Measurements from ENCODE around the gene PTPRD.
A peak's percentile ranks its signal among the peaks of the same experiment; 100 is the strongest.

The PTPRD gene

DNA sequence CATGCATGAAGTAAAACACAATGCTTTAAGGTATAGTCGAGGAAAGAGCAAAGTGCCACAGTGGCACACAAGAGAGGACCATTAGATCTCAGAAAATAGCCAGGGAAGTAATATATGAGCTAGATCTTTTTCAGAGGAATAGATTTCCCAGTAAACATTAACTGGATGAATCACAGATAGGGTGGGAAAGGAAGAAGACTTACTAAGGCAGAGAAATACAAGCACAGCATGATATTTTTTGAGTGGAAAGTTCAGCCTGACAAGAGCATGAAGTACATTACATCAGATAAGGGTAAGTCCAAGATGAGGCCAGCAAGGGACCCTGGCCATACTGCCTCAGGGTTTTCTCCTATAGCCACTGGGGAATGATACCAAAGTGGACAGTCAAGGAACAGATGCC, 2008.6 kb downstream of the PTPRD start:
- Histone ChIP-seq H3K4me3 (ENCODE audit: low read depth, low read length) (no peak overlapping the region), H3K79me2 (ENCODE audit: control insufficient read depth, insufficient read depth, low read length, poor library complexity) (no peaks in the 10 kb centered on the region), H3K4ac (ENCODE audit: low read depth, low read length) (no peak overlapping the region), H3K27ac (ENCODE audit: low read depth, low read length) (no peak overlapping the region), H3K27me3 (ENCODE audit: insufficient read depth, low read length) (no peaks in the 10 kb centered on the region), H3K18ac (ENCODE audit: low read length) (no peak overlapping the region), H3K9me3 (ENCODE audit: insufficient read depth, low read depth, low read length) (peaks cover 2% of the 10 kb centered on the region), H2AK5ac (ENCODE audit: low read length) (no peak overlapping the region), H3K4me1 (ENCODE audit: control insufficient read depth in 1 of 2, insufficient read depth in 2 of 2, low read length in 2 of 2) (no peaks in the 10 kb centered on the region), H3K9ac (ENCODE audit: low read length) (no peak overlapping the region), H2BK120ac (ENCODE audit: insufficient read depth, low read length, poor library complexity) (no peak overlapping the region), H2BK12ac (ENCODE audit: low read length) (no peak overlapping the region), H2AFZ (ENCODE audit: insufficient read depth, low read length, poor library complexity) (no peak overlapping the region), H3K4me2 (ENCODE audit: low read length) (no peak overlapping the region), H3K14ac (ENCODE audit: low read length) (no peak overlapping the region), H3K23ac (ENCODE audit: low read length) (no peak overlapping the region), H4K91ac (ENCODE audit: low read depth, low read length) (no peak overlapping the region), H4K12ac (ENCODE audit: low read depth, low read length) (no peak overlapping the region), H2BK5ac (ENCODE audit: low read depth, low read length, poor library complexity) (no peak overlapping the region), H3K79me1 (ENCODE audit: low read length) (no peaks in the 10 kb centered on the region), H3K36me3 (ENCODE audit: control insufficient read depth in 1 of 2, insufficient read depth in 2 of 2, low read length in 2 of 2) (no peaks in the 10 kb centered on the region), H4K8ac (ENCODE audit: low read depth, low read length) (no peak overlapping the region)
- DNase-seq = no peak
- WGBS (ENCODE audit: extremely low coverage, insufficient coverage, insufficient read length) = no CpG with 5 or more reads among the region's 1 CpG

DNA sequence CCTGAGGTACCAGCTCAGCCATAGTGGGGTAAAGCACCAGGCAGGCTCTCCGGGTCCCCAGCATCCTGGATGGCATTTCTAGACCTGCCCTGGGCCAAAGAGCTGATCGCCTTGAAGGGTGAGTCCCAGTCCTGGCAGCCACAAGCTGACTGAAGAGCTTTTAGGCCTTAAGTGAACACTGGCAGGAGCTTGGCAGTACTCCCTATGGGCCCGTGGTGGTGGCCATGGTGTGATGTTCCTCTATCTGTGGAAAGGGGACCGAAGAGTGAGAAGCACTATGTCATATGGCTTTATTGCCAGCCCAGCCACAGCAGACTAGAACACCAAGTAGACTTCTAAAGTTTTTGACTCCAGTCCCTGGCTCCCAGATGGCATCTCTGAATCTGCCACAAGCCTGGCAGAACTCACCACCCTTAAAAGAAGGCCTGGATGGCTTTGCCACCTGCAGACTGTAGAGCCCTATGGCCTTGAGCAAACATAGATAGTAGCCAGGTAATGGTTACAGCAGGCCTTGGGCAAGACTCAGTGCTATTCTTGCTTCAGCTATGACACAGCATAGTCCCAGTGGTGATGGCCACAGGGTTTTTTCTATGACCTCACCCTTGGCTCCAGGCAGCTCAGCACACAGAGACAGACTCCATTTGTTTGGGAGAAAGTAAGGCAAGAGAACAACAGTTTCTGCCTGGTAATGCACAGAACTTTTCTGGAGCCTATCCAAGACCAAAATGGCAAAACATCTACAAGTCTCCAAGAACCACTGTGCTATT, 2011.7 kb downstream of the PTPRD start:
- Histone ChIP-seq H3K79me2 (ENCODE audit: control insufficient read depth, insufficient read depth, low read length, poor library complexity) (no peaks in the 10 kb centered on the region), H3K4me3 (ENCODE audit: low read depth, low read length) (no peak overlapping the region), H3K9ac (ENCODE audit: low read length) (no peak overlapping the region), H3K27me3 (ENCODE audit: insufficient read depth, low read length) (no peaks in the 10 kb centered on the region), H3K4ac (ENCODE audit: low read depth, low read length) (no peak overlapping the region), H3K36me3 (ENCODE audit: control insufficient read depth in 1 of 2, insufficient read depth in 2 of 2, low read length in 2 of 2) (no peaks in the 10 kb centered on the region), H3K4me2 (ENCODE audit: low read length) (no peak overlapping the region), H2AK5ac (ENCODE audit: low read length) (no peak overlapping the region), H2AFZ (ENCODE audit: insufficient read depth, low read length, poor library complexity) (no peak overlapping the region), H3K79me1 (ENCODE audit: low read length) (no peaks in the 10 kb centered on the region), H3K18ac (ENCODE audit: low read length) (no peak overlapping the region), H2BK120ac (ENCODE audit: insufficient read depth, low read length, poor library complexity) (no peak overlapping the region), H4K91ac (ENCODE audit: low read depth, low read length) (no peak overlapping the region), H3K4me1 (ENCODE audit: control insufficient read depth in 1 of 2, insufficient read depth in 2 of 2, low read length in 2 of 2) (no peaks in the 10 kb centered on the region), H4K12ac (ENCODE audit: low read depth, low read length) (no peak overlapping the region), H2BK12ac (ENCODE audit: low read length) (no peak overlapping the region), H3K14ac (ENCODE audit: low read length) (no peak overlapping the region), H3K23ac (ENCODE audit: low read length) (no peak overlapping the region), H4K8ac (ENCODE audit: low read depth, low read length) (no peak overlapping the region), H3K27ac (ENCODE audit: low read depth, low read length) (no peak overlapping the region), H3K9me3 (ENCODE audit: insufficient read depth, low read depth, low read length) (peaks cover 2% of the 10 kb centered on the region), H2BK5ac (ENCODE audit: low read depth, low read length, poor library complexity) (no peak overlapping the region)
- no CpG with 5 or more reads among the region's 4 CpGs for WGBS (ENCODE audit: extremely low coverage, insufficient coverage, insufficient read length)
- no peak for DNase-seq

DNA sequence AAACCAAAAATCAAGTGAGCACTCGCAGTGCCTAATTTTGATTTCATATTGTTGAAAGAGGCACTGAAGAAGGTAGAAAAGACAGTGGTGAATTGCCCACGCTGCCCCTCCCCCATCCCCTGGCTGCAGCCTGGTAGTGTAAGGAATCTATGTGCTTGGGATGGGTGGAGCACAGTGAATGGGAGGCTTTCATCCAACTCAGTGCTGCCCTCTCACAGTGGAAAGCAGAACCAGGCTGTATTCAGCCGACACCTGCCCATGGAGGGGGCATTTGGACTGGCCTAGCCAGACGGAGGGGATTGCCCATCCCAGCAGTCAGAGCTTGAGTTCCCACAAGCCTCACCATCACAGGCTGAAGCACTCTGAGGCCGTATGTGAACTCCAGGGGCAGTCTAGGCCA, 2012.9 kb downstream of the PTPRD start:
- Histone ChIP-seq H3K4me2 (ENCODE audit: low read length) (no peak overlapping the region), H2BK120ac (ENCODE audit: insufficient read depth, low read length, poor library complexity) (no peak overlapping the region), H2AK5ac (ENCODE audit: low read length) (no peak overlapping the region), H3K14ac (ENCODE audit: low read length) (no peak overlapping the region), H3K79me1 (ENCODE audit: low read length) (no peaks in the 10 kb centered on the region), H4K12ac (ENCODE audit: low read depth, low read length) (no peak overlapping the region), H2BK12ac (ENCODE audit: low read length) (no peak overlapping the region), H2BK5ac (ENCODE audit: low read depth, low read length, poor library complexity) (no peak overlapping the region), H4K8ac (ENCODE audit: low read depth, low read length) (no peak overlapping the region), H3K36me3 (ENCODE audit: control insufficient read depth in 1 of 2, insufficient read depth in 2 of 2, low read length in 2 of 2) (no peaks in the 10 kb centered on the region), H3K4me3 (ENCODE audit: low read depth, low read length) (peak overlapping the region; percentile 13), H2AFZ (ENCODE audit: insufficient read depth, low read length, poor library complexity) (no peak overlapping the region), H4K91ac (ENCODE audit: low read depth, low read length) (no peak overlapping the region), H3K4me1 (ENCODE audit: control insufficient read depth in 1 of 2, insufficient read depth in 2 of 2, low read length in 2 of 2) (no peaks in the 10 kb centered on the region), H3K9ac (ENCODE audit: low read length) (peak overlapping the region; percentile 33), H3K18ac (ENCODE audit: low read length) (no peak overlapping the region), H3K23ac (ENCODE audit: low read length) (no peak overlapping the region), H3K9me3 (ENCODE audit: insufficient read depth, low read depth, low read length) (peaks cover 2% of the 10 kb centered on the region), H3K27ac (ENCODE audit: low read depth, low read length) (no peak overlapping the region), H3K4ac (ENCODE audit: low read depth, low read length) (no peak overlapping the region), H3K27me3 (ENCODE audit: insufficient read depth, low read length) (no peaks in the 10 kb centered on the region), H3K79me2 (ENCODE audit: control insufficient read depth, insufficient read depth, low read length, poor library complexity) (no peaks in the 10 kb centered on the region)
- no CpG with 5 or more reads among the region's 5 CpGs for WGBS (ENCODE audit: extremely low coverage, insufficient coverage, insufficient read length)
- no peak for DNase-seq

DNA sequence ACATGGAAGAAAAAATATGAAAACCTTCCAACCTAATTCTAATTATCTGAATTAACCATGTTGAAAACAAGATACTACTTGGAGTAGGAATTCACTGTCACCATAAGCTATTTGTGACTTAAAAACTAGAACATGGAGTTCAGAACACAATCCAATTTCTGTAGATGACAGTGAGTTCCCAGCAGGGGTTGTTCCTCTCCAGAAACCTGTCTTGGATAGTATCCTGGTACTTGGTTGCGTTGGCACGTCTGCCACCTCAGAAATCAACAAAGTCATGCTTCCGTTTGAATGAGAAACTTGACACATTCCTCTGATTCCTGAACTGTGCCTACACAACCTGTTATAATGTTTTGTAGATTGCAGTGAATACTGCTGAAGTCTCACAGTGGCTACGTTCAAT, 2023.3 kb downstream of the PTPRD start:
- Histone ChIP-seq H4K91ac (ENCODE audit: low read depth, low read length) (no peak overlapping the region), H3K79me2 (ENCODE audit: control insufficient read depth, insufficient read depth, low read length, poor library complexity) (no peaks in the 10 kb centered on the region), H3K4me1 (ENCODE audit: control insufficient read depth in 1 of 2, insufficient read depth in 2 of 2, low read length in 2 of 2) (no peaks in the 10 kb centered on the region), H3K9ac (ENCODE audit: low read length) (no peak overlapping the region), H3K36me3 (ENCODE audit: control insufficient read depth in 1 of 2, insufficient read depth in 2 of 2, low read length in 2 of 2) (peaks cover 0 to 1% of the 10 kb centered on the region in 2 experiments), H2AFZ (ENCODE audit: insufficient read depth, low read length, poor library complexity) (no peak overlapping the region), H3K14ac (ENCODE audit: low read length) (no peak overlapping the region), H3K23ac (ENCODE audit: low read length) (no peak overlapping the region), H4K12ac (ENCODE audit: low read depth, low read length) (no peak overlapping the region), H2BK5ac (ENCODE audit: low read depth, low read length, poor library complexity) (no peak overlapping the region), H3K4ac (ENCODE audit: low read depth, low read length) (no peak overlapping the region), H3K9me3 (ENCODE audit: insufficient read depth, low read depth, low read length) (no peaks in the 10 kb centered on the region), H3K18ac (ENCODE audit: low read length) (no peak overlapping the region), H3K4me2 (ENCODE audit: low read length) (no peak overlapping the region), H2AK5ac (ENCODE audit: low read length) (no peak overlapping the region), H2BK120ac (ENCODE audit: insufficient read depth, low read length, poor library complexity) (no peak overlapping the region), H3K27me3 (ENCODE audit: insufficient read depth, low read length) (no peaks in the 10 kb centered on the region), H2BK12ac (ENCODE audit: low read length) (no peak overlapping the region), H3K4me3 (ENCODE audit: low read depth, low read length) (no peak overlapping the region), H3K27ac (ENCODE audit: low read depth, low read length) (no peak overlapping the region), H4K8ac (ENCODE audit: low read depth, low read length) (no peak overlapping the region), H3K79me1 (ENCODE audit: low read length) (no peaks in the 10 kb centered on the region)
- WGBS (ENCODE audit: extremely low coverage, insufficient coverage, insufficient read length) = no CpG with 5 or more reads among the region's 4 CpGs
- no peak for DNase-seq
